Chondrocyte (in vitro differentiated cells): Measurements from ENCODE around the gene SNX25. TPM values are rescaled to one million over a fixed set of nuclear protein-coding genes. Genes with fewer than 3 reads are reported as not detected.

ENCODE experiments used
- DNase-seq: peaks from one replicate; pipeline ENCODE4 v3.0.0; 2021; ENCODE audit warnings: mixed read lengths, low spot score
- H3K27ac Mint-ChIP-seq: one replicate; pipeline ENCODE4 v1.8.0; 2021; ENCODE audit warnings: mild to moderate bottlenecking, moderate library complexity, mixed read lengths; ENCODE audit not compliant: unreplicated experiment
- H3K27me3 Mint-ChIP-seq: 2 replicates; pipeline ENCODE4 v1.8.0; 2021; ENCODE audit warnings: low read depth, mixed read lengths
- H3K36me3 Mint-ChIP-seq: 2 replicates; pipeline ENCODE4 v1.8.0; 2021; ENCODE audit warnings: low read depth, mixed read lengths
- H3K4me1 Mint-ChIP-seq: 2 replicates; pipeline ENCODE4 v1.8.0; 2021; ENCODE audit warnings: low read depth, mild to moderate bottlenecking, mixed read lengths
- H3K4me3 Mint-ChIP-seq: one replicate; pipeline ENCODE4 v1.8.0; 2021; ENCODE audit warnings: mild to moderate bottlenecking, moderate library complexity, mixed read lengths; ENCODE audit not compliant: unreplicated experiment
- H3K9me3 Mint-ChIP-seq: 2 replicates; pipeline ENCODE4 v1.8.0; 2021; ENCODE audit warnings: low read depth, mixed read lengths
- total RNA-seq: library from RNA; stranded (reverse); gene quantifications from 3 replicates; pipeline ENCODE4 v1.2.1, GENCODE V29; 2021
- TF ChIP-seq, protein P1 (sequence below): fragments of 200-600 bp; sonication (generic); IDR thresholded peaks from 2 replicates; pipeline ENCODE4 v1.5.0; 2021; ENCODE audit warnings: antibody characterized with exemption, mild to moderate bottlenecking, moderate library complexity

Gene SNX25
- total RNA-seq, 1 donor from 2014 or later = 53.6 TPM

DNA sequence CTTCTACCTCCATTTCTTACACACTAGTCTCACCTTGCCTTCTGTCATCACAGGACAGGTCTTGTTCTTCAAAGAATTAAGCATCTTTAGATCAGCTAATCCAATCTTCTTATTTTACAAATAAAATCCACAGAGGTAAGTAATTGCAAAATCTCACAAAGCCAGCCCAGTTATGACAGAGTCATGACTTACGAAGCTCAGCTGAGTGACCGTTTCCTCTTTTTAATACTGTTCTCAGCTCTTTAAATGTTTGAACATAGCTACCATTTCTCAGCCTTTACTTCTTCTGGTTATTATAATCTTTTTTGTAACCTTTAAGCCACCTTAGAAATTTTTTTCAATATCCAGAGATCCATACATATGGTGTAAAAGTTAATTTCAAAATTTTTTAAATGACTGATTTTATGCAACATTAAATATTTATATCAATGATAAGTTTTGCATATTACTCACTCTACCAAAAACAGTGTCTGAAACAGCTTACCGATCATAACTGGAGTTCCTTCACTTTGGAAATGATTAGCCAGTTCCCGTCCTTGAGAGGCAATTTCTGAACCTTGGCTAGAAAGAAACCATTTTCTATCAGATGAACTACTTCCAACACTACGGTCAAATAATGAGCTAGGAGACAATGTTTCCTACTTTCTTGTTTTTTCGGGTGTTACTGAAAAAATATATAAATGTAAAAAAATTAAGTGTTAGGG lies 196.1 kb downstream of the SNX25 start:
- H3K9me3 Mint-ChIP-seq = peaks cover 5% of the 10 kb centered on the region
- TF ChIP-seq, protein P1, sequence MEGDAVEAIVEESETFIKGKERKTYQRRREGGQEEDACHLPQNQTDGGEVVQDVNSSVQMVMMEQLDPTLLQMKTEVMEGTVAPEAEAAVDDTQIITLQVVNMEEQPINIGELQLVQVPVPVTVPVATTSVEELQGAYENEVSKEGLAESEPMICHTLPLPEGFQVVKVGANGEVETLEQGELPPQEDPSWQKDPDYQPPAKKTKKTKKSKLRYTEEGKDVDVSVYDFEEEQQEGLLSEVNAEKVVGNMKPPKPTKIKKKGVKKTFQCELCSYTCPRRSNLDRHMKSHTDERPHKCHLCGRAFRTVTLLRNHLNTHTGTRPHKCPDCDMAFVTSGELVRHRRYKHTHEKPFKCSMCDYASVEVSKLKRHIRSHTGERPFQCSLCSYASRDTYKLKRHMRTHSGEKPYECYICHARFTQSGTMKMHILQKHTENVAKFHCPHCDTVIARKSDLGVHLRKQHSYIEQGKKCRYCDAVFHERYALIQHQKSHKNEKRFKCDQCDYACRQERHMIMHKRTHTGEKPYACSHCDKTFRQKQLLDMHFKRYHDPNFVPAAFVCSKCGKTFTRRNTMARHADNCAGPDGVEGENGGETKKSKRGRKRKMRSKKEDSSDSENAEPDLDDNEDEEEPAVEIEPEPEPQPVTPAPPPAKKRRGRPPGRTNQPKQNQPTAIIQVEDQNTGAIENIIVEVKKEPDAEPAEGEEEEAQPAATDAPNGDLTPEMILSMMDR = no peak
- peaks cover 31% of the 10 kb centered on the region for H3K36me3 Mint-ChIP-seq
- H3K4me3 Mint-ChIP-seq = no peak overlapping the region
- peak overlapping the region; percentile 36 for H3K27ac Mint-ChIP-seq
- no peaks in the 10 kb centered on the region for H3K27me3 Mint-ChIP-seq
- peaks cover 8% of the 10 kb centered on the region for H3K4me1 Mint-ChIP-seq
- DNase-seq = no peak

DNA sequence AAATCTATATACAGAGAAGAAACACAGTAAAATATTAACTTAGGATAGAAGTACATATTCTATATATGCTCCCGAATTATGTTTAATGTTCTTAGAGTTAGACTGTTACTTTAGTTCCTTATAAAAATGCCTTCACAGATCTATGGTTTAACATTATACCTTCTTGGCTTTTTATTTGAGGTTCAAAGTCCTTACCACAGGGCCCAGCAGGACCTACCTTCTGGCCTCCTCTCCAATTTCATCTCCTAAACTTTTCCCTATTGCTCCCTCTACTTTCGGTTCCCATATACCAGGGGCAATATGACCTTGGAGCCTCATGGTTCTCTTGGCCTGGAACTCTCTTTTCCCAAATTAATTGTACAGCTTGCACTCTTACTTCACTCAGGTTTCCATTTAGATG lies 199.0 kb downstream of the SNX25 start:
- Mint-ChIP-seq H3K9me3 (peaks cover 5% of the 10 kb centered on the region), H3K4me1 (peaks cover 4% of the 10 kb centered on the region), H3K36me3 (peaks cover 28% of the 10 kb centered on the region), H3K4me3 (no peak overlapping the region), H3K27ac (peak overlapping the region; percentile 15), H3K27me3 (no peaks in the 10 kb centered on the region)
- no peak for DNase-seq
- TF ChIP-seq, protein P1 = no peak

DNA sequence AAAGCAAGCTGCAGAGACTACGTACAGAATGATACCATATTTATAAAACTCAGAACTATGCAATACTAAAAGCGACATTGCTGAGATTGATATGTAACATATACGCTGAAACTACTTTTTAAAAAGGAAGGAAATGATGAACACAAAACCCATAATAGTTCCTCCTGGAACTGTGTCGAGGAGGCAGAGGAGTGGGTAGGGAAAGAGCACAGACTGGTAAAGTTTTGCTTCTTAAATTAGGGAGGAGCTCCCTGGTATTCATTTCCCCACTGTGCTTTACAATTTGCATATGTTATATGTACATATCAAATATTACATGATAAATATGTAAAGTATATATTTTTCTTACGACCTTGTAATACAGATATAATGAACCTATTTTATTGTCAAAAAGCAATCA lies 202.5 kb downstream of the SNX25 start:
- H3K4me1 Mint-ChIP-seq = peaks cover 4% of the 10 kb centered on the region
- TF ChIP-seq, protein P1 = no peak
- no peaks in the 10 kb centered on the region for H3K27me3 Mint-ChIP-seq
- no peak overlapping the region for H3K27ac Mint-ChIP-seq
- H3K36me3 Mint-ChIP-seq = peaks cover 21% of the 10 kb centered on the region
- DNase-seq = no peak
- no peak overlapping the region for H3K4me3 Mint-ChIP-seq
- peaks cover 5% of the 10 kb centered on the region for H3K9me3 Mint-ChIP-seq

DNA sequence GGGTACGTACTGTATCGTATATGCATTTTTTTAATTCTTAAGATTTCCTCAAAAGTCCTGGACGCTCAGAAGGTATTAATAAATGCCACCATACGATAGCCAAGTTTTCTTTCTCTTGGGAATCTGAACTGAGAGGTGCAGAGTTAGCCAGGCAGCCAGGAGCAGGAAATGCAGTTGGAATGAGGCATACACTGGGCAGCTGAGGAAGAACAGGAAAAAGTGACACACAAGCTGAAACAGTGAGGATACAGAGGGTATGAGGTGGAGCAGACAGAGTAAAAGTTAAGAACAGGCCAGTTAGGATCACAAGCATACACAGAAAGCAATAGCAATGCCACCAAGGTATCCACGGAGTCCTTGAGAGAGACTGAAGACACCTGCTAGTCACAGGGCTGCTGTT lies 203.0 kb downstream of the SNX25 start:
- Mint-ChIP-seq H3K36me3 (peaks cover 25% of the 10 kb centered on the region), H3K4me1 (peaks cover 4% of the 10 kb centered on the region), H3K27ac (peak overlapping the region; percentile 18), H3K4me3 (no peak overlapping the region), H3K27me3 (no peaks in the 10 kb centered on the region), H3K9me3 (peaks cover 5% of the 10 kb centered on the region)
- TF ChIP-seq, protein P1 = no peak
- no peak for DNase-seq

Other genes starting within 250 kb of the SNX25 start
- gene HELT, start 191.1 kb upstream of the SNX25 start, total RNA-seq = not detected in 3 replicates
- gene SLC25A4, start 66.3 kb upstream of the SNX25 start, total RNA-seq = 48.9 to 61.5 TPM (median 61.0 TPM) in 3 replicates
- gene CFAP97, start 5.6 kb upstream of the SNX25 start, total RNA-seq = 48.5 to 53.1 TPM (median 50.1 TPM) in 3 replicates
- gene LRP2BP, start 186.3 kb downstream of the SNX25 start, total RNA-seq = 0.46 to 0.52 TPM (median 0.49 TPM) in 3 replicates
- 8.6 to 18.3 TPM (median 16.7 TPM) in 3 replicates for gene ANKRD37, start 187.2 kb downstream of the SNX25 start, total RNA-seq
- gene UFSP2, start 216.4 kb downstream of the SNX25 start, total RNA-seq = 25.2 to 35.0 TPM (median 33.0 TPM) in 3 replicates